Left ventricle myocardium inferior (tissue), 1 donor: ENCODE results near the gene PNPLA3. TPM values are rescaled to one million over a fixed set of nuclear protein-coding genes. Genes with fewer than 3 reads are reported as not detected.

Experiments used
- DNase-seq: peaks from one replicate; pipeline ENCODE4 v3.0.0-alpha.2; 2020
- H3K27ac ChIP-seq: fragments of 200-600 bp; replicated peaks from 2 replicates; pipeline ENCODE4 v1.8.0; 2021
- H3K27me3 ChIP-seq: fragments of 200-600 bp; 2 replicates; pipeline ENCODE4 v1.8.0; 2021; ENCODE audit warnings: low read depth
- H3K36me3 ChIP-seq: fragments of 200-600 bp; 2 replicates; pipeline ENCODE4 v1.8.0; 2021
- H3K4me1 ChIP-seq: fragments of 200-600 bp; 2 replicates; pipeline ENCODE4 v1.8.0; 2021
- H3K4me3 ChIP-seq: fragments of 200-600 bp; 2 replicates; pipeline ENCODE4 v1.8.0; 2021; ENCODE audit warnings: mild to moderate bottlenecking, moderate library complexity
- H3K9me3 ChIP-seq: fragments of 200-600 bp; replicated peaks from 2 replicates; pipeline ENCODE4 v1.8.0; 2021
- intact Hi-C: fragments of 100-400 bp; cut with micrococcal nuclease; formaldehyde crosslinking; loops from one replicate; pipeline ENCODE4 v1.11.0; 2022
- total RNA-seq: library from RNA; stranded (reverse); fragmentation: NEBNext Ultra II Directional; extraction: Animal tissue kit (Norgen Biotek cat#: 25700); gene quantifications from one replicate; pipeline ENCODE4 v1.2.1, GENCODE V29; 2021
- TF ChIP-seq, protein P1 (sequence below): fragments of 200-600 bp; IDR thresholded peaks from 2 replicates; pipeline ENCODE4 v1.8.0; 2021; ENCODE audit warnings: antibody characterized with exemption, mild to moderate bottlenecking, borderline replicate concordance
- donor health status: DM: no; HTN: yes; CAD: no; lungs with severe emphysema.

The PNPLA3 gene
- total RNA-seq, 1 donor from 2014 or later: not detected

DNA sequence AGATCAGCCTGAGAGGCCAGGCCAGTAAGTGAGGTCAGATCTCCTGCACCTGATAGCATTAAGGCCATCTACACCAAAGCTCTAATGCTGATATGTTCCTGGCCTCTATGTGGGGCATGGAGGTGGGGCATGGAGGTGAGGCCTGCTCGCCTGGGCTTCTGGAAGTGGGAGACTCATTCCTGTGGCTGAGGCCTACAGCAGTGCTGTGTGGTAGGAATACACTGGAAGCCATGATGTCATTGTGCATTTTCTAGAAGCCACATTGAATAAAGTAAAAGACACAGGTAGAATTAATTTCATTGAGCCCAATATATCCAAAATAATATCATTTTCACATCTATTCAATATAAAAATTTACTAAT is 2.7 kb downstream of the PNPLA3 start:
- H3K27me3 ChIP-seq: peaks cover 75% of the 10 kb centered on the region
- H3K9me3 ChIP-seq: no peaks in the 10 kb centered on the region
- no peak overlapping the region for H3K27ac ChIP-seq
- TF ChIP-seq, protein P1, sequence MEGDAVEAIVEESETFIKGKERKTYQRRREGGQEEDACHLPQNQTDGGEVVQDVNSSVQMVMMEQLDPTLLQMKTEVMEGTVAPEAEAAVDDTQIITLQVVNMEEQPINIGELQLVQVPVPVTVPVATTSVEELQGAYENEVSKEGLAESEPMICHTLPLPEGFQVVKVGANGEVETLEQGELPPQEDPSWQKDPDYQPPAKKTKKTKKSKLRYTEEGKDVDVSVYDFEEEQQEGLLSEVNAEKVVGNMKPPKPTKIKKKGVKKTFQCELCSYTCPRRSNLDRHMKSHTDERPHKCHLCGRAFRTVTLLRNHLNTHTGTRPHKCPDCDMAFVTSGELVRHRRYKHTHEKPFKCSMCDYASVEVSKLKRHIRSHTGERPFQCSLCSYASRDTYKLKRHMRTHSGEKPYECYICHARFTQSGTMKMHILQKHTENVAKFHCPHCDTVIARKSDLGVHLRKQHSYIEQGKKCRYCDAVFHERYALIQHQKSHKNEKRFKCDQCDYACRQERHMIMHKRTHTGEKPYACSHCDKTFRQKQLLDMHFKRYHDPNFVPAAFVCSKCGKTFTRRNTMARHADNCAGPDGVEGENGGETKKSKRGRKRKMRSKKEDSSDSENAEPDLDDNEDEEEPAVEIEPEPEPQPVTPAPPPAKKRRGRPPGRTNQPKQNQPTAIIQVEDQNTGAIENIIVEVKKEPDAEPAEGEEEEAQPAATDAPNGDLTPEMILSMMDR: no peak
- H3K36me3 ChIP-seq: no peaks in the 10 kb centered on the region
- peaks cover 15% of the 10 kb centered on the region for H3K4me1 ChIP-seq
- H3K4me3 ChIP-seq: no peak overlapping the region
- DNase-seq: no peak
- intact Hi-C loops: no loop called here

DNA sequence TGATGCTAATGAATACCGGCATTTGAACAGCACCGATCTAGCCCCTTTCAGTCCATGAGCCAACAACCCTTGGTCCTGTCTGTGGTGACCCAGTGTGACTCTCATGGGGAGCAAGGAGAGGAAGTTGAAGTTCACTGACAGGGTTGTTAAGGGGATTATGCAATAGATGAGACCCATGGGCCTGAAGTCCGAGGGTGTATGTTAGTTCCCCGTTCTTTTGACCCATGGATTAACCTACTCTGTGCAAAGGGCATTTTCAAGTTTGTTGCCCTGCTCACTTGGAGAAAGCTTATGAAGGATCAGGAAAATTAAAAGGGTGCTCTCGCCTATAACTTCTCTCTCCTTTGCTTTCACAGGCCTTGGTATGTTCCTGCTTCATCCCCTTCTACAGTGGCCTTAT is 4.9 kb downstream of the PNPLA3 start:
- intact Hi-C loops: no loop called here
- no peak overlapping the region for H3K27ac ChIP-seq
- TF ChIP-seq, protein P1: no peak
- H3K4me1 ChIP-seq: peaks cover 9% of the 10 kb centered on the region
- H3K9me3 ChIP-seq: no peaks in the 10 kb centered on the region
- H3K27me3 ChIP-seq: peaks cover 67% of the 10 kb centered on the region
- H3K4me3 ChIP-seq: no peak overlapping the region
- DNase-seq: no peak
- no peaks in the 10 kb centered on the region for H3K36me3 ChIP-seq

DNA sequence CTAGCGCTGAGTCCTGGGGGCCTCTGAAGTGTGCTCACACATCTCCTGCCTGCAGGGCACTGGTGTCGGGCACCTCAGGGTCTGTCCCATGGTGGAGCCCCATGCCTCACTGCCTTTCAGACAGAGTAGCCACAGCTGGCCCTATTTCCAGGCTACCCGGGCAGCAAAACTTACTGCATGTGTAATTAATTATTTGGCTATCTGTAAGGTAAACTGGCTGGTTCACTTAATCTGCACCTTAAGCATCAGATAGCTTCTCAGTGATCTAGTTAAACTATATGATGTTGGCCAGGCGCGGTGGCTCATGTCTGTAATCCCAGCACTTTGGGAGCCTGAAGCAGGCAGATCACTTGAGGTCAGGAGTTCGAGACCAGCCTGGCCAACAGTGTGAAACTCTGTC is 5.3 kb downstream of the PNPLA3 start:
- TF ChIP-seq, protein P1: no peak

DNA sequence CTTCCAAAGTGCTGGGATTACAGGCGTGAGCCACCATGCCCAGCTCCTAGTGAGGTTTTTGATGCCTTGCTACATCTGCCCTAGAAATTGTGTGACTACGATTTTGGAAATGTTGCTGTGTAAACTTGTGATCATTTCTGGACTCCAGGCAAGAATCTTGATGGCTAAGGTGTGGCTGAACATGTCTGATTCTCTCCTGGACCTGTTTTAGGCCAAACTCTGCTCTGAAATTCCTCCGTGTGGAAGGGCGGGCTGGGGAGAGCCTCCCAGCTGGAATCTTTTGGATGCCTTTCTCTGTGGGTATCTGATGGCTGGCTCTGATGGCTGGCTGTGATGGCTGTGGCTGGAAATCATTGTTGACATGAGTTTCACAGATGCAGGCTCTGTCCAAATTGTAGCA is 8.2 kb downstream of the PNPLA3 start:
- no peaks in the 10 kb centered on the region for H3K9me3 ChIP-seq
- H3K27ac ChIP-seq: no peak overlapping the region
- H3K4me3 ChIP-seq: no peak overlapping the region
- TF ChIP-seq, protein P1: no peak
- DNase-seq: no peak
- H3K36me3 ChIP-seq: no peaks in the 10 kb centered on the region
- H3K4me1 ChIP-seq: no peaks in the 10 kb centered on the region
- H3K27me3 ChIP-seq: peaks cover 66% of the 10 kb centered on the region
- intact Hi-C loops: no loop called here

More for the DNA sequence above, 5.3 kb downstream of the PNPLA3 start:
- DNase-seq: no peak
- Histone ChIP-seq H3K9me3 (no peaks in the 10 kb centered on the region), H3K27ac (no peak overlapping the region), H3K27me3 (peaks cover 67% of the 10 kb centered on the region), H3K4me3 (no peak overlapping the region), H3K4me1 (peaks cover 5% of the 10 kb centered on the region), H3K36me3 (no peaks in the 10 kb centered on the region)
- intact Hi-C loops: no loop called here

DNA sequence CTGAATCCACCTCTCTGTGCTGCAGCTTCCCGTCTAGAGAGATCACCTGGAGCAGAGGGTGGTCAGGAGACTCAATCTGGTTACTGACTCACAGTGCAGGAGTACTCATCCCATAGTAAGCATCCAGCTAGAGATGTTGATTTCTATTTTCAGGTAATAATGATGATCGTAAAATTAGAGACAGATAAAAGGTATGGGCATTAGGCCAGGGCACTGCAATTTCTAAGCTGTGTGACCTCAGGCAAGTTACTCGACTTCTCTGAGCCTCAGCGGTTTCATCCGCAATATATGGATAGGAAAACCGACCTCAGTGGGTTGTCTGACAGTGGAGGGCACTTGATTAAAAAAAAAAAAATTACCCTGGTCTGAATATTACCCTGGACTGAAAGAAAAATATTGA is 17.8 kb downstream of the PNPLA3 start:
- Histone ChIP-seq H3K4me1 (no peaks in the 10 kb centered on the region), H3K27me3 (peaks cover 41% of the 10 kb centered on the region), H3K27ac (no peak overlapping the region), H3K9me3 (peaks cover 10% of the 10 kb centered on the region), H3K4me3 (no peak overlapping the region), H3K36me3 (no peaks in the 10 kb centered on the region)
- TF ChIP-seq, protein P1: no peak
- intact Hi-C loops: loop anchor here (10.0 kb wide), 1 partner anchor 57 kb away; no protein-coding TSS in a partner anchor
- no peak for DNase-seq
